ENCODE results near the gene HSPB9.

GRCh38 chr17:42135664-42136653 lies 13.4 kb downstream of the HSPB9 start:
- TF ChIP-seq POLR2A (IDR thresholded peaks at IDR 0.05) = no peak
- TF ChIP-seq CTCF (IDR thresholded peaks at IDR 0.05) = no peak
- TF ChIP-seq EP300 (IDR thresholded peaks at IDR 0.05) = no peak
